Measurements from ENCODE around the gene SLC25A34. TPM values are rescaled to one million over a fixed set of nuclear protein-coding genes. Genes with fewer than 3 reads are reported as not detected.

SLC25A34 gene
- total and polyA plus RNA-seq, 10 of the 15 experiments (the other 5 are each of a cell fraction or from before 2014, with no cell fraction given): 0.02 to 1.6 (median 0.39) TPM

DNA sequence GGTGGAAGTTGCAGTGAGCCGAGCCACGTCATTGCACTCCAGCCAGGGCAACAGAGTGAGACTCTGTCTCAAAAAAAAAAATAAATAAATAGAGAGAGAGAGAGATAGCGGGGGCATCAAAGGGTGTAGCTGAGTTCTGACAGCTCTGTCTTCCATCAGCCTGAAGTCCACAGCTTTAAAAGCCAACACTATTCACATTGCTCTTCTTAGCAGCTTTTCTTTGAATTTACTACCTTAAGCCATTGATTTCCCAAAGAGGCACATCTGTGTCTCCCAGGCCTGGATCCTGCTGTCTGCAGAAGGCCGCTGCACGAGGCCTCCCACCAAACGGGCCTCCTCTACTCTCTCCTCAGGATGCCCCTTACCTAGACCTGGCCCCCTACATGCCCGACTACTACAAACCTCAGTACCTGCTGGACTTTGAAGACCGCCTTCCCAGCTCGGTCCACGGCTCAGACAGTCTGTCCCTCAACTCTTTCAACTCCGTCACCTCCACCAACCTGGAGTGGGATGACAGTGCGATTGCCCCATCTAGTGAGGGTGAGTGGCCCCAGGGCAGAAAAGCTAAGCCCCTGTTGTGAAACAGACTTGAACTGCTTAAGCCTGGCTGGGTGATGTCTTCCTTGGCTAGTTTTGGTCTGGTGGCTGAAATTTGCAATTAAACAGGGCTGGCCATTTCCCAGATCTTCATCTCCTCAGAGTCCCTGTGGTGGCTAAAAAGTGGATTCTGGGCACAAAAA, 16.5 kb upstream of the SLC25A34 start (continued):
- TF ChIP-seq, protein P1, sequence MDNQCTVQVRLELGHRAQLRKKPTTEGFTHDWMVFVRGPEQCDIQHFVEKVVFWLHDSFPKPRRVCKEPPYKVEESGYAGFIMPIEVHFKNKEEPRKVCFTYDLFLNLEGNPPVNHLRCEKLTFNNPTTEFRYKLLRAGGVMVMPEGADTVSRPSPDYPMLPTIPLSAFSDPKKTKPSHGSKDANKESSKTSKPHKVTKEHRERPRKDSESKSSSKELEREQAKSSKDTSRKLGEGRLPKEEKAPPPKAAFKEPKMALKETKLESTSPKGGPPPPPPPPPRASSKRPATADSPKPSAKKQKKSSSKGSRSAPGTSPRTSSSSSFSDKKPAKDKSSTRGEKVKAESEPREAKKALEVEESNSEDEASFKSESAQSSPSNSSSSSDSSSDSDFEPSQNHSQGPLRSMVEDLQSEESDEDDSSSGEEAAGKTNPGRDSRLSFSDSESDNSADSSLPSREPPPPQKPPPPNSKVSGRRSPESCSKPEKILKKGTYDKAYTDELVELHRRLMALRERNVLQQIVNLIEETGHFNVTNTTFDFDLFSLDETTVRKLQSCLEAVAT (IDR thresholded peaks at IDR 0.05): no peak

DNA sequence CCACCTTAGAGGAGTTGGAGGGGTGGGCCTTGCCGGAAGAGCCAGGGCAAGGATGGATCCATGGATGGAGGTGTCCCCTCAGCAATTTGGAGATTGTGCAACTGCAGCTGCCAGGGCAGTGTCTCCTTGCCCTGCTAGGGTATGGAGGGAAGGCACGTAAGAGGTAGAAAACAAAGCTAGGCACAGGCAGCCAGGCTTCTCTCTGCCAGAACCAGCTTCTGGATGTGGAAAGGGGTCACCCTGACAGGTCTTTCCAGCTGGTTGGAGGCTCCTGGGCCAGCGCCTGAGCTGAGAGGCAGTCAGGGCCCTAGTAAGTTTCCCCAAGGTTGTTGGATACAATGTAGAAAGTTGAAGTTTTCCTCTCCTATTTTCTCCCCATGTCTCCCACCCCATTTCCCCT, 15.2 kb upstream of the SLC25A34 start:
- WGBS (ENCODE audit: insufficient coverage, insufficient replicate concordance, low lambda C conversion rate, missing lambda C conversion rate): 95% methylated on average over 3 of the region's 3 CpGs
- no peak for DNase-seq (ENCODE audit: low read depth, low spot score)
- H3K9ac ChIP-seq (ENCODE audit: control insufficient read depth, insufficient read depth, low read length): no peak overlapping the region
- ChIA-PET RAD21 (ENCODE audit: unreplicated experiment) (no interaction called here), CTCF (no interaction called here), POLR2A (no interaction called here), SMC1A (ENCODE audit: uncharacterized antibody, unreplicated experiment) (interaction anchor here (0.9 kb wide), 1 partner anchor 58 kb away, joined by 4 read pairs; no protein-coding TSS in a partner anchor)
- H2AFZ ChIP-seq (ENCODE audit: control insufficient read depth, low read depth, low read length): no peak overlapping the region
- FAIRE-seq: no peak
- no peaks in the 10 kb centered on the region for H3K4me1 ChIP-seq (ENCODE audit: control insufficient read depth, insufficient read depth, low read length)
- H3K4me3 ChIP-seq: no peak overlapping the region
- no peak overlapping the region for H3K4me2 ChIP-seq (ENCODE audit: control insufficient read depth, insufficient read depth)
- no peaks in the 10 kb centered on the region for H3K79me2 ChIP-seq (ENCODE audit: control insufficient read depth, insufficient read depth, low read length)
- intact Hi-C loops (cut with micrococcal nuclease; ENCODE audit: unreplicated experiment) (no loop called here), in situ Hi-C loops (cut with MboI) (no loop called here)
- H4K20me1 ChIP-seq (ENCODE audit: control insufficient read depth, insufficient read depth): no peaks in the 10 kb centered on the region
- H3K9me3 ChIP-seq (replicated peaks; ENCODE audit: control insufficient read depth, insufficient read depth, low read length): no peaks in the 10 kb centered on the region
- H3K36me3 ChIP-seq (ENCODE audit: control insufficient read depth in 2 of 2, insufficient read depth in 2 of 2, low read length in 1 of 2): peaks cover 18 to 45% of the 10 kb centered on the region in 2 experiments; a peak in 3 of 4 replicates
- no peak for ATAC-seq
- BruUV-seq (replicated peaks): no TSS peak
- H3K27me3 ChIP-seq (replicated peaks in 1 of 2; ENCODE audit: control insufficient read depth in 2 of 2, insufficient read depth in 2 of 2, low read length in 1 of 2): no peaks in the 10 kb centered on the region
- no peak overlapping the region for H3K27ac ChIP-seq (ENCODE audit: control insufficient read depth, insufficient read depth)
- TF ChIP-seq ZZZ3 (IDR thresholded peaks at IDR 0.05; ENCODE audit: control insufficient read depth, insufficient read length, low read depth) (no peak), FOXM1 (IDR thresholded peaks at IDR 0.05; ENCODE audit: low read depth, low read length) (no peak), ZBED1 (IDR thresholded peaks at IDR 0.05; ENCODE audit: borderline replicate concordance) (no peak), IKZF2 (IDR thresholded peaks at IDR 0.05) (no peak), ZSCAN29 (IDR thresholded peaks at IDR 0.05) (no peak), NRF1 (conservative IDR thresholded peaks at IDR 0.05; ENCODE audit: low read depth, low read length) (no peak), ATF7 (IDR thresholded peaks at IDR 0.05; ENCODE audit: low read depth) (no peak), LARP7 (IDR thresholded peaks at IDR 0.05) (no peak), HDAC2 (IDR thresholded peaks at IDR 0.05) (no peak)
- TF ChIP-seq, protein P2, sequence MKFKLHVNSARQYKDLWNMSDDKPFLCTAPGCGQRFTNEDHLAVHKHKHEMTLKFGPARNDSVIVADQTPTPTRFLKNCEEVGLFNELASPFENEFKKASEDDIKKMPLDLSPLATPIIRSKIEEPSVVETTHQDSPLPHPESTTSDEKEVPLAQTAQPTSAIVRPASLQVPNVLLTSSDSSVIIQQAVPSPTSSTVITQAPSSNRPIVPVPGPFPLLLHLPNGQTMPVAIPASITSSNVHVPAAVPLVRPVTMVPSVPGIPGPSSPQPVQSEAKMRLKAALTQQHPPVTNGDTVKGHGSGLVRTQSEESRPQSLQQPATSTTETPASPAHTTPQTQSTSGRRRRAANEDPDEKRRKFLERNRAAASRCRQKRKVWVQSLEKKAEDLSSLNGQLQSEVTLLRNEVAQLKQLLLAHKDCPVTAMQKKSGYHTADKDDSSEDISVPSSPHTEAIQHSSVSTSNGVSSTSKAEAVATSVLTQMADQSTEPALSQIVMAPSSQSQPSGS (IDR thresholded peaks at IDR 0.05; ENCODE audit: low read length): no peak
- TF ChIP-seq, protein P3, sequence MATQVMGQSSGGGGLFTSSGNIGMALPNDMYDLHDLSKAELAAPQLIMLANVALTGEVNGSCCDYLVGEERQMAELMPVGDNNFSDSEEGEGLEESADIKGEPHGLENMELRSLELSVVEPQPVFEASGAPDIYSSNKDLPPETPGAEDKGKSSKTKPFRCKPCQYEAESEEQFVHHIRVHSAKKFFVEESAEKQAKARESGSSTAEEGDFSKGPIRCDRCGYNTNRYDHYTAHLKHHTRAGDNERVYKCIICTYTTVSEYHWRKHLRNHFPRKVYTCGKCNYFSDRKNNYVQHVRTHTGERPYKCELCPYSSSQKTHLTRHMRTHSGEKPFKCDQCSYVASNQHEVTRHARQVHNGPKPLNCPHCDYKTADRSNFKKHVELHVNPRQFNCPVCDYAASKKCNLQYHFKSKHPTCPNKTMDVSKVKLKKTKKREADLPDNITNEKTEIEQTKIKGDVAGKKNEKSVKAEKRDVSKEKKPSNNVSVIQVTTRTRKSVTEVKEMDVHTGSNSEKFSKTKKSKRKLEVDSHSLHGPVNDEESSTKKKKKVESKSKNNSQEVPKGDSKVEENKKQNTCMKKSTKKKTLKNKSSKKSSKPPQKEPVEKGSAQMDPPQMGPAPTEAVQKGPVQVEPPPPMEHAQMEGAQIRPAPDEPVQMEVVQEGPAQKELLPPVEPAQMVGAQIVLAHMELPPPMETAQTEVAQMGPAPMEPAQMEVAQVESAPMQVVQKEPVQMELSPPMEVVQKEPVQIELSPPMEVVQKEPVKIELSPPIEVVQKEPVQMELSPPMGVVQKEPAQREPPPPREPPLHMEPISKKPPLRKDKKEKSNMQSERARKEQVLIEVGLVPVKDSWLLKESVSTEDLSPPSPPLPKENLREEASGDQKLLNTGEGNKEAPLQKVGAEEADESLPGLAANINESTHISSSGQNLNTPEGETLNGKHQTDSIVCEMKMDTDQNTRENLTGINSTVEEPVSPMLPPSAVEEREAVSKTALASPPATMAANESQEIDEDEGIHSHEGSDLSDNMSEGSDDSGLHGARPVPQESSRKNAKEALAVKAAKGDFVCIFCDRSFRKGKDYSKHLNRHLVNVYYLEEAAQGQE (IDR thresholded peaks at IDR 0.05; ENCODE audit: low read depth, low read length): no peak
- TF ChIP-seq, protein P4, sequence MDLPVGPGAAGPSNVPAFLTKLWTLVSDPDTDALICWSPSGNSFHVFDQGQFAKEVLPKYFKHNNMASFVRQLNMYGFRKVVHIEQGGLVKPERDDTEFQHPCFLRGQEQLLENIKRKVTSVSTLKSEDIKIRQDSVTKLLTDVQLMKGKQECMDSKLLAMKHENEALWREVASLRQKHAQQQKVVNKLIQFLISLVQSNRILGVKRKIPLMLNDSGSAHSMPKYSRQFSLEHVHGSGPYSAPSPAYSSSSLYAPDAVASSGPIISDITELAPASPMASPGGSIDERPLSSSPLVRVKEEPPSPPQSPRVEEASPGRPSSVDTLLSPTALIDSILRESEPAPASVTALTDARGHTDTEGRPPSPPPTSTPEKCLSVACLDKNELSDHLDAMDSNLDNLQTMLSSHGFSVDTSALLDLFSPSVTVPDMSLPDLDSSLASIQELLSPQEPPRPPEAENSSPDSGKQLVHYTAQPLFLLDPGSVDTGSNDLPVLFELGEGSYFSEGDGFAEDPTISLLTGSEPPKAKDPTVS (IDR thresholded peaks at IDR 0.05; ENCODE audit: low read depth, low read length): no peak
- TF ChIP-seq, protein P5, sequence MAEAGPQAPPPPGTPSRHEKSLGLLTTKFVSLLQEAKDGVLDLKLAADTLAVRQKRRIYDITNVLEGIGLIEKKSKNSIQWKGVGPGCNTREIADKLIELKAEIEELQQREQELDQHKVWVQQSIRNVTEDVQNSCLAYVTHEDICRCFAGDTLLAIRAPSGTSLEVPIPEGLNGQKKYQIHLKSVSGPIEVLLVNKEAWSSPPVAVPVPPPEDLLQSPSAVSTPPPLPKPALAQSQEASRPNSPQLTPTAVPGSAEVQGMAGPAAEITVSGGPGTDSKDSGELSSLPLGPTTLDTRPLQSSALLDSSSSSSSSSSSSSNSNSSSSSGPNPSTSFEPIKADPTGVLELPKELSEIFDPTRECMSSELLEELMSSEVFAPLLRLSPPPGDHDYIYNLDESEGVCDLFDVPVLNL (IDR thresholded peaks at IDR 0.05; ENCODE audit: low read depth, low read length): no peak

All from GM12878 (cell line).